Fibroblast of villous mesenchyme (primary cell): ENCODE results near the gene ZFAND3. TPM values are rescaled to one million over a fixed set of nuclear protein-coding genes. Genes with fewer than 3 reads are reported as not detected.
A peak's percentile ranks its signal among the peaks of the same experiment; 100 is the strongest.

ENCODE experiments used
- DNase-seq: peaks from one replicate; pipeline ENCODE4 v3.0.0-alpha.2; 2010; ENCODE audit warnings: low read depth
- H3K4me3 ChIP-seq: 2 replicates; pipeline ENCODE4 v1.5.1; 2011; ENCODE audit warnings: low read depth, mild to moderate bottlenecking, low read length
- total RNA-seq: library from RNA; depleted of rRNA; stranded (reverse); fragments of >200 nt; gene quantifications from 2 replicates; pipeline ENCODE4 v1.2.3, GENCODE V29; 2012
- TF ChIP-seq, protein P1 (sequence below): IDR thresholded peaks from 2 replicates; pipeline ENCODE4 v1.5.1; 2012; ENCODE audit warnings: low read depth, mild to moderate bottlenecking, low read length; ENCODE audit not compliant: insufficient read depth

The ZFAND3 gene
- total RNA-seq, 1 donor, result 20.3 TPM

DNA sequence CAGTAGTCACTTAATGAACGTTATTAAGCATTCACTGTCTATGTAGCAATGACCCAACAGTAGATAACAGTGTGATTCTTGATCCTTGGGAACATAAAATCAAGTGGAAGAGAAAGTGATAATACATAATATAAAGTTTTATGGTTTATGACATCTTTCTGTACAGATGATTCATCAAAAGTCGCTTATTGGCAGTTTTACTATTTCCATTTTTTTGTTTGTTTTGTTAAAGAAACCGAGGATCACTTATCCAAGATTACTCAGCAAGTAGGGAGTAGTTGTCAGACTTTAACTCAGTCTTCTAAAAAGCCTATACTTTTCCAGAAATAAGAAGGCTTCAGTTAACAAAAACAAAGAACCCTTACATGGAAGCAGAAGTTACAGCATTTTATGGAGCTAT lies 260.8 kb downstream of the ZFAND3 start:
- TF ChIP-seq, protein P1, sequence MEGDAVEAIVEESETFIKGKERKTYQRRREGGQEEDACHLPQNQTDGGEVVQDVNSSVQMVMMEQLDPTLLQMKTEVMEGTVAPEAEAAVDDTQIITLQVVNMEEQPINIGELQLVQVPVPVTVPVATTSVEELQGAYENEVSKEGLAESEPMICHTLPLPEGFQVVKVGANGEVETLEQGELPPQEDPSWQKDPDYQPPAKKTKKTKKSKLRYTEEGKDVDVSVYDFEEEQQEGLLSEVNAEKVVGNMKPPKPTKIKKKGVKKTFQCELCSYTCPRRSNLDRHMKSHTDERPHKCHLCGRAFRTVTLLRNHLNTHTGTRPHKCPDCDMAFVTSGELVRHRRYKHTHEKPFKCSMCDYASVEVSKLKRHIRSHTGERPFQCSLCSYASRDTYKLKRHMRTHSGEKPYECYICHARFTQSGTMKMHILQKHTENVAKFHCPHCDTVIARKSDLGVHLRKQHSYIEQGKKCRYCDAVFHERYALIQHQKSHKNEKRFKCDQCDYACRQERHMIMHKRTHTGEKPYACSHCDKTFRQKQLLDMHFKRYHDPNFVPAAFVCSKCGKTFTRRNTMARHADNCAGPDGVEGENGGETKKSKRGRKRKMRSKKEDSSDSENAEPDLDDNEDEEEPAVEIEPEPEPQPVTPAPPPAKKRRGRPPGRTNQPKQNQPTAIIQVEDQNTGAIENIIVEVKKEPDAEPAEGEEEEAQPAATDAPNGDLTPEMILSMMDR, result no peak
- no peak overlapping the region for H3K4me3 ChIP-seq
- peak; percentile 30 for DNase-seq

DNA sequence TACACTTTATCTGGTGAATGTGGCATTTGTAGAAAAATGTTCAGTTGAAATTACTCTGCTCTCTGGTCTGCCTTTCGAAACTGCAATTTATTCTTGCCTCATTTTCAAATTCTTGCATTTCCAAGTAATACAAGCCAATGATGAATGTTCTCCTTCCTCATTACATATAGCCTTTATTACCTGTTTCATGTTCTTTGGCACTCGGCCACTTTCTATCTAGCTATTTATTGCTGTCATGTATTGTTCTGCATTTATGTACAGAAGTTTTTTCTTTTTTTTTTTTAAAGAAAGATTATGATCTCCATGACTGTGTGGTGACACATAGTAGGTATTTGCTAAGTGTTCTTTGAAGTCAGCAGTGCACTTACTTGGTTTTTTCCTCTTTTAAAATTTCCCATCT lies 261.4 kb downstream of the ZFAND3 start:
- TF ChIP-seq, protein P1, result no peak
- DNase-seq, result peak; percentile 40
- H3K4me3 ChIP-seq, result no peak overlapping the region

DNA sequence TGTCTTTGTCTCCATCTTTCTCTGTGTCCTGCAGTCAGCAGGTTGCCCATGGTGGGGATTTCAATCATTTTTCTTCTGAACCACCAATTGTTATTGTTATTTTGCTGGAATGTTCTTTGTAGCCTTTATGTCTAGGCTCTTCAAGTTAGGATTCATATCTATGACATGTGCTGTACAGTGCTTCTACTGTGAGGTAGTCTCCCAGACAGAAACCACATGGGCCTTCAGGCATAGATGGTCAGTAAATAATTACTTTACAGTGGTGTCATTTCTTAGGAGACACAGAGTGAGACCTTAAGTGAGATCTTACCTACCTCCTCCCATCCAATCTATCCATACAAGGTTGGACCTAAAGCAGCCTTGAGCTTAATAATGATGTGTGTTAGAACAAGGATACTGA lies 265.5 kb downstream of the ZFAND3 start:
- H3K4me3 ChIP-seq, result no peak overlapping the region
- TF ChIP-seq, protein P1, result no peak
- no peak for DNase-seq

DNA sequence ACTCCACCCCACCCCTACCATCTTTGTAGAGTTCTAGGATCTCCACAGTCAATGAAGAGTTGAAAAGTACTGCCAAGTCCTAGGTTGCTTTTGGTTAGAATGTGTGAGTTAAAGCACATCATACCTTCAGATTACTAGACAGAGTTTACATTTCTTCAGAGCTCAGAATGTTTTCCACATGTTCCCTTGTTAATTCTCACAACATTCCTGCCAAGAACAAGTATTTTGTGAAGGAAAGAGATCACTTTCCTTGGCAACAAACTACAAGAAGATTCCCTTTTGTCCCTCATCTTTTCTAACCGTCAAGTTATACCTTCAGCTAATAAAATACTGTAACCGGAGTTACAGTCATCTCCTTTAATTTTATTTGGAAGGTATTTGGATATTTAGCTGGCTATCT lies 266.8 kb downstream of the ZFAND3 start:
- no peak overlapping the region for H3K4me3 ChIP-seq
- no peak for DNase-seq
- TF ChIP-seq, protein P1, result no peak

DNA sequence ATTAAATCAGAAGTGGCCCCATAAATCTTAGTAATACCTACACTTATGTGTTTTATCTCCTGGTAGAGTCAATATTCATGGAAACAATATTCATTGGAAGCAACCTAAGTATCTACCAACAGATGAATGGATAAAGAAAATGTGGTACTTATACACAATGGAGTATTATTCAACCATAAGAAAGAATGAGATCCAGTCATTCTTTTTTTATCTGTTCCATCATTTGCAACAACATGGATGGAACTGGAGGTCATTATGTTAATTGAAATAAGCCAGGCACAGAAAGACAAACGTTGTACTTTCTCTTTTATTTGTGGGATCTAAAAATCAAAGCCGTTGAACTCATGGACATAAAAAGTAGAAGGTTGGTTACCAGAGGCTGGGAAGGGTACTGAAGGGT lies 268.5 kb downstream of the ZFAND3 start:
- TF ChIP-seq, protein P1, result no peak
- no peak for DNase-seq
- no peak overlapping the region for H3K4me3 ChIP-seq

DNA sequence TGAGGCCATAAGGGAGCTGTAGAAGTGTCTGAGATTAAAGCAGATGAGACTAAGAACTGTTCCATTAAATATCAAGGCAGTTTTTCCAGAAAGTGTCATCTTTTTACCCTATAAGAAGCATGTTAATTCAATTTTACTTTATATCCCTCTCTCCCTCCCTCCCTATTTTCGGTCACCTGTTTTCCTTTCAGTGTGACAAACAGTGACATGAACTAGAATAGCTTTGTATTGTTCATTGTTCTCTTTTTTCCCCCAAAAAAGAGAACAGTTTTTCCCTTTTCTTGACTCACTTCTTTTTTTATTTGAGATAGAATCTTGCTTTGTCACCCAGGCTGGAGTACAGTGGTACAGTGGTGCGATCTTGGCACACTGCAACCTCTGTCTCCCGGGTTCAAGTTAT lies 269.3 kb downstream of the ZFAND3 start:
- DNase-seq, result no peak
- TF ChIP-seq, protein P1, result no peak
- no peak overlapping the region for H3K4me3 ChIP-seq

DNA sequence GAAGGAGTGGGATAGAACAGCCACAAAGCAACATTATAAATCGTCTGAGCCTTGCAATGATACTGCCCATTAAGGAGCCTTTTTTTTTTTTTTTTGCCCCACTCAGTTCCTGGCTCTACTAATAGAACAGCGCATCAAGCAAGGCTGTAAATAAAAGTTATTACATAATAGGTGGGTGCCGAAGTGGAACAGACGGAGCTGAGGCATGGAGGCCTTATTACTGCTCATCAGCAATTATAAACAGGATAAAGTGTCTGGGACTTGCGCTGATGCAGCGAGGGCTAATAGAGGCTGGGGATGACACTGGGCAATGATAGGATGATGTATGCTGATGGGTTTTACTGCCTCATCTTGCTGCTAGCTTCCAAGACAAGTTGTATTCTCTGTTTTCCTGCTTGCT lies 272.1 kb downstream of the ZFAND3 start:
- DNase-seq, result no peak
- TF ChIP-seq, protein P1, result no peak
- H3K4me3 ChIP-seq, result no peak overlapping the region
